Fibroblast of skin of left biceps (primary cell): Measurements from ENCODE around the gene LHX2.

Experiments used
- DNase-seq, 2 experiments: peaks; one replicate each; pipeline ENCODE4 v3.0.0-alpha.2; 2013; ENCODE audit warnings: low read depth in 2 of 2

Gene LHX2

GRCh38 chr9:124060844-124061605 lies 49.5 kb downstream of the LHX2 start:
- no peak for DNase-seq

DNA sequence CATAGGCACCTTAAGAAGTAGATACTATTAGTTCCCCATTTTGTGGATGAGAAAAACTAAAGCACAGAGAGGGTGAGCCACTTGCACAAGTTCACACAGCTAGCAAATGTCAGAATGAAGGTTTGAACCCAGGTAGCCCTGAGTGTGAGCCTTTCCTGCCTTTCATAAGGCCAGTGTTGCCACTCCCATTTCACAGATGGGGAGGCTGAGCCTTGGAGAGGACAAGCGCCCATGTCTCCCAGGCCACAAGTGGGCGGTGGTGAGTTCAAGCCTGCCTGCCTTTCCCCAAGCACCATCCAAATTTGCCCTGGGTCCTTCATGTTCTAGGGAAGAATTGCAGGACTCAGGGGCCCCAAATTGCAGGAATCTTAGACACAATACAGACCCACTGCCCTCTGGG lies 50.6 kb downstream of the LHX2 start:
- DNase-seq: no peak

GRCh38 chr9:124066783-124067577 lies 55.4 kb downstream of the LHX2 start:
- no peak for DNase-seq

GRCh38 chr9:124068251-124068650 lies 56.7 kb downstream of the LHX2 start:
- no peak for DNase-seq

DNA sequence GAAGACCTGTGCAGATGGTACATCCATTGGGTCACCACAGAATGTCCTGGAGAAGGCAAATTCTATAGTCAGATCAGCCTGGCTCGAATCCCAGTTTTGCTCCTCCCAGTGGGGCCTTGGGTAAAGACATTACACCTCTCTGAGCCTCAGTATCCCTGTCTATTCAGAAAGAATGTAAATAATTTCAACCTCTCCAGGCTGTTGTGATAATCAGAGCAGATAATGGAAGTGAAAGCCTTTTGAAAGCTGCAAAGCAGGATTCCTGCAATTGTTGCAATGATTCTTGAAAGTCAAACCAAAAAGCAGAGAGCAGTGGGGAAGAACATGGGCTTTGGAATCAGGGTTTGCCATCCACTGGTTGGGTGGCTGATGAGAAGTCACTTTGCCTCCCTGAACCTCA lies 63.2 kb downstream of the LHX2 start:
- DNase-seq: no peak

- DNase-seq: no peak
Observed at GRCh38 chr9:124075761-124076160, 64.2 kb downstream of the LHX2 start.

DNA sequence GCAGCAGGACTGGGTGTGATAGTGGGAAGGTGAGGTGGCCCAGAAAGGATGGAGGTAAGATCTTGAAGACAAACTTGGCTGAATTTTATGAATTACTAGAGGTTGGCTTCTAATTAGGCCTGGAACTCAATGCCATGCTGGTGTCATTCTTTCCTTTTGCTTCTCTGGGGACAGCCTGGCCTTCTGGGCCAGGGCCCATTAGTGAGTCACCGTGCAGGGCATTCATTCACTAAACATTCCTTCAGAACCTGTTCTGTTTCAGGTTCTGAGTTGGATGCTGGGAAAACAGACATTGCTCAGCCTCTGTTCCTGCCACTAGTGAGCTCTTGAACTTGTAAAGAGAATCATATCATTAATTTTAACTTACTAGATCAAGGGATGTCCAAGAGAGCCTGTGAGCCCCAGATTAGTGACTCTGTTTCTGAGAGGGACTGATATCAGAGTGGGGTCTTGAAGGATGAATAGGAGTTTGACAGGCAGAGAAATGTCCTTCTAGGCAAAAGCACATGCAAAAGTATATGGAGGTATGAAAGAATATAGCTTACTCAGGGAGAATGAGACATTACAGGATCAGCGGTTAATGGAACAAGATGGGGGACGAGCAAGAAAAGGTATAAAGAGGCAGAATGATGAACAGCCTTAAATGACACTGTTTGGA lies 66.5 kb downstream of the LHX2 start:
- no peak for DNase-seq

- DNase-seq: peak in 1 of 2 experiments; percentile 19
Observed at GRCh38 chr9:124078641-124079040, 67.1 kb downstream of the LHX2 start.

- peak; percentile 39 to 53 for DNase-seq
Observed at GRCh38 chr9:124079176-124079925, 67.8 kb downstream of the LHX2 start.

DNA sequence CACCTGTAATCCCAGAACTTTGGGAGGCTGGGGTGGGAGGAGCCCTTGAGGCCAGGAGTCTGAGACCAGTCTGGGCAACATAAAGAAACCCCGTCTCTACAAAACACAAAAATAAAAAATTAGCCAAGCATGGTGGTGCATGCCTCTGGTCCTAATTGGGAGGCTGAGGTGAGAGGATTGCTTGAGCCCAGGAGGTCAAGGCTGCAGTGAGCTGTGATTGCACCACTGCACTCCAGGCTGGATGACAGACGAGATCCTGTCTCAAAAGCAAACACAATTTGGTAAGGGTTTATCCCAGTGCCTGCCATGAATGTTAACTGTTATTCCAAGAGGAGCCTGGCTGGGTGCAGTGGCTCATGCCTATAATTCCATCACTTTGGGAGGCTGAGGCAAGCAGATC lies 71.1 kb downstream of the LHX2 start:
- no peak for DNase-seq
